22Rv1 (cell line): Measurements from ENCODE around the gene DCAF11.

Experiments used
- H3K27ac ChIP-seq: fragments of 450-650 bp; 2 replicates; pipeline ENCODE4 v1.5.1; 2017
- ZFX ChIP-seq: fragments of 450-650 bp; IDR thresholded peaks from 2 replicates; pipeline ENCODE4 v1.6.1; 2017; ENCODE audit warnings: antibody characterized with exemption, borderline replicate concordance
- TF ChIP-seq, protein P1 (sequence below): fragments of 450-650 bp; IDR thresholded peaks from 2 replicates; pipeline ENCODE4 v1.5.1; 2017; ENCODE audit warnings: mild to moderate bottlenecking

Gene DCAF11

DNA sequence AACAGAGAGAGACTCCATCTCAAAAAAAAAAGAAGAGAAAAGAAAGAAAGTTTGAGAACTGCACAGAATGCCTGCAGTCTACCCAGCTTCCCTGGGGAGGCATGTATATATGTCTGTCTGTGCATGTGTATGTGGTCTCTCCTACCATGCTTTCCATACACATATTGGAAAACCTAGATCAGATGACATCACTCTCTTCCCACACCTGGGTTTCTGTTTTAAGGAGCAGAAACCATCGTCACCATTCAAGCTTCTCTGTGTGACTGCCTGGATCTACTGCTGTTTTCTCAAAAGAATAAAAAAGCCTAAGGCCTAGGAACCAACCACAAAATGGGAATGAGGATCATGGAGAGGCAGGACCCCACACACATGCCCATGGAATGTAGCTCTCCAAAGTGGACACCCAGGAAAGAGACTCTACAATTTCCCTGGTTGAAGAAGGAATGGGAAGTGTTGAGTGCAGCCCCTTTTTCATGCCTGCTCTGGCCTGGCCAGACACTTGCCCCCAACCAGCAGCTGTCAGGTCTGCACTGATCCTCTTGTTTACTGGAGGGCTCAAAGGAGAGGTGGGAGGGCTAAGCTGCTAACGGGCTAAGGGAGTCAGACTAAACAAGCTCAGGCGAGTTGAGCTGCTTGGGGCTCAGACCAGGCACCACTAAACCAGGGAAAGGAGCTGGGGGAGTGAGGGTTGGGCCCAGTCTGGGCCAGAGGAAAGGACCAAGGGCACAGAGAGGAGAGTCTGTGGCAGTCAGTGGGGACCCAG lies 28.2 kb upstream of the DCAF11 start:
- no peak overlapping the region for H3K27ac ChIP-seq
- TF ChIP-seq ZFX: no peak
- TF ChIP-seq, protein P1, sequence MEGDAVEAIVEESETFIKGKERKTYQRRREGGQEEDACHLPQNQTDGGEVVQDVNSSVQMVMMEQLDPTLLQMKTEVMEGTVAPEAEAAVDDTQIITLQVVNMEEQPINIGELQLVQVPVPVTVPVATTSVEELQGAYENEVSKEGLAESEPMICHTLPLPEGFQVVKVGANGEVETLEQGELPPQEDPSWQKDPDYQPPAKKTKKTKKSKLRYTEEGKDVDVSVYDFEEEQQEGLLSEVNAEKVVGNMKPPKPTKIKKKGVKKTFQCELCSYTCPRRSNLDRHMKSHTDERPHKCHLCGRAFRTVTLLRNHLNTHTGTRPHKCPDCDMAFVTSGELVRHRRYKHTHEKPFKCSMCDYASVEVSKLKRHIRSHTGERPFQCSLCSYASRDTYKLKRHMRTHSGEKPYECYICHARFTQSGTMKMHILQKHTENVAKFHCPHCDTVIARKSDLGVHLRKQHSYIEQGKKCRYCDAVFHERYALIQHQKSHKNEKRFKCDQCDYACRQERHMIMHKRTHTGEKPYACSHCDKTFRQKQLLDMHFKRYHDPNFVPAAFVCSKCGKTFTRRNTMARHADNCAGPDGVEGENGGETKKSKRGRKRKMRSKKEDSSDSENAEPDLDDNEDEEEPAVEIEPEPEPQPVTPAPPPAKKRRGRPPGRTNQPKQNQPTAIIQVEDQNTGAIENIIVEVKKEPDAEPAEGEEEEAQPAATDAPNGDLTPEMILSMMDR: no peak

DNA sequence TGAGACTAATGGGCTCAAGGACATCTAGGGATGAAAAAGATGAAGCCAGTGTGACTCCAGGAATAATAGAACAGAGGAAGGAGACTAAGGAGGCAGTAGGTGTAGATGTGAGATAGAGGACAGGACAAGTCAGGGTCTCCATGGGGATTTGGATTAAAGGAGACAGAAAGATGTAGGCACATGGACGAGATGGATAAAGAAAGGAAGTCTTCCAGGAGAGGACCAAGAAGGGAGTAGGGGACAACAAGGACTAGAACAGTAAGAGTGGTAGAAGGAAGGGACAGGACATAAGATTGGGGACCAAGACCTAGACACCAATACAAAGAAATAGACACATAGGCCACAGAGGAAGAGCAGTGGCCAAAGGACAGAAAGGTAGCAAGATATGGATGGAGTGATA lies 27.6 kb upstream of the DCAF11 start:
- TF ChIP-seq, protein P1: no peak
- no peak for TF ChIP-seq ZFX

DNA sequence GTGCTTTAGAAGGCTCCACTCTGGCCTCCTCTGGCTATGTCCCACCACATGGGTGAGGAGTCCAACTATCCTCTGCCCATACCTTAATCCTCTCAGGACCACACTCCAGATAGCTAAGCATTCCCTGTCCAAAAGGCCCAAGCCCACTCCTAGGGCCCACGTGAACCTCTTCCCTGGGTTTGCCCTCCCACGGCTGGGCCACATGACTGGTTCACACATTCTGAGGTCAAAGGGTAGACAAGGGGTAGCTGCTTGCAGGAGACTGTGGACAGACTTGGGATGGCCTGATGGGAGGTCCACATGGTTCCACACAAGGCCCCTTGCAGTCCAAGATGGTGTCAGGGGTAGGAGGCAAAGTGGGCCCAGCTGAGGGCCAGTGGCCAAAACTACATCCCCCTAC lies 26.5 kb upstream of the DCAF11 start:
- no peak overlapping the region for H3K27ac ChIP-seq
- TF ChIP-seq, protein P1: no peak
- no peak for TF ChIP-seq ZFX

More for the DNA sequence above, 27.6 kb upstream of the DCAF11 start:
- no peak overlapping the region for H3K27ac ChIP-seq

DNA sequence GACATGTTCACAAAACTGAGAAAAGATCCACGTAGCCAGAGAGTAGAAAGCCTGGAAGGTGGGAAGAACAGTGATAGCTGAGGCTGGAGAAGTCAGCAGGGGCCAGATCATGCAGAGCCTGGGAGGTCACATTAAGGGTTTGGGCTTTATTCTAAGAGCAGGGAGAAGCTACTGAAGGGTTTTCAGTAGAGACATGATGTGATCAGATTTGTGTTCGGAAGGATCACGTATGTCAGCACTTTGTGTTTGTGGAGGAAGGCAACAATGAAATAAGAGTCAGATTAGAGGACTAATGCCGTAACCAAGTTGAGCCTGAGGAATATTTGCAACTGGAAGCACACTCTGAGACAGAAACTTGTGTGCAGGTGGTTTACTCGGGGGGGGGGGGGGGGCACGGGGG lies 24.7 kb upstream of the DCAF11 start:
- TF ChIP-seq ZFX: no peak
- TF ChIP-seq, protein P1: no peak
- H3K27ac ChIP-seq: no peak overlapping the region

DNA sequence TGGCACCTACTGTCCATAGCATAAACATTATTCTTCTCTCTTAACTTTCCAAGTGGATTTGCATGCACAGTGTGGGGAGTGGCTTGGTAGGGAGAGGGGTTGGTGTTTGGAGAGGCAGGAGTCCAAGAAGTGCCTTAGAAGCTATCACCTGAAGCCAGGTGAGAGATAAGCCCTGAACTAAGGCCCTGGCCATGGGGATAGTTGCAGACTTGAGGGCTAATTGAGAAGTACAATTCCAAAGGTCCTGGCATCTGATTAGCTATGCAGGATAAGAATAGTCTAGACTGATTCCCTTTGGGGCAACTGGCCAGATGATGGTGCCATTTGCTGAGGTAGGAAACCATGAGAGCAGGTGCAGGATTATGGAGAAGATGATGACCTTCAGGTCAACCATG lies 22.5 kb upstream of the DCAF11 start:
- peak overlapping the region; percentile 85; the same call in 1 of the 2 replicates for H3K27ac ChIP-seq
- TF ChIP-seq, protein P1: no peak
- no peak for TF ChIP-seq ZFX

DNA sequence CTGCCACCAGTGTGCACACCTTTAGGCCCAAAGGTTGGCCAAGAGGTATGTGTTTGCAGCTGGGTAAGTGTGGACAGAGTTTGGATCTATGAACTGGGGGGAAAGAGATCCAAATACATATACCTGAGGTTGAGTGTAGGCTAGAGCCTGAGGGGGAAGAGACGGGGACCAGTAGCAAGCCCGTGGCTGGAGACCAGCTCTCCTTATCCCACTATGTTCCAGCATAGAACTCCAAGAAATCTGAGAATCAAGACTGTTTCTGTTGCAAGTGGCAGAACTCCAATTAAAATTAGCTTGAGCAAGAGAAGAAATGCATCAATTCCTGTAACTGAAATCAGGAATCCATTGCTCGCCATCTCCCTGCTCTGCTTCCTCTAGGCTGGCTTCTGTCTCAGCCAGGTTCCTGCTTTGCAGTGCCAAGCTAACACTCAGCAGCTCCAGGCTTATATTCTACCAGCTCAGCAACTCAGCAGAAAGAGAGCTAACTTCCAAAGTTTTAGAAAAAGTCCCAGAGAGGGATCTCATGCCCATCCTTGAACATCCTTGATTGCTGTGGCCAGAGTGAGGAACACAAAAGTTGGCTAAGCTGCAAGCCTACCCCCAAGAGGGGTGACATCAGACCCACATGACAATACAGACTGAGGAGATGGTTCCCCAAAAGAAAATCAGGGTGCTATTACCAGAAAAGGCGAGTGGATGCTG lies 21.9 kb upstream of the DCAF11 start:
- TF ChIP-seq ZFX: no peak
- TF ChIP-seq, protein P1: no peak
- peak overlapping the region; percentile 85 for H3K27ac ChIP-seq

DNA sequence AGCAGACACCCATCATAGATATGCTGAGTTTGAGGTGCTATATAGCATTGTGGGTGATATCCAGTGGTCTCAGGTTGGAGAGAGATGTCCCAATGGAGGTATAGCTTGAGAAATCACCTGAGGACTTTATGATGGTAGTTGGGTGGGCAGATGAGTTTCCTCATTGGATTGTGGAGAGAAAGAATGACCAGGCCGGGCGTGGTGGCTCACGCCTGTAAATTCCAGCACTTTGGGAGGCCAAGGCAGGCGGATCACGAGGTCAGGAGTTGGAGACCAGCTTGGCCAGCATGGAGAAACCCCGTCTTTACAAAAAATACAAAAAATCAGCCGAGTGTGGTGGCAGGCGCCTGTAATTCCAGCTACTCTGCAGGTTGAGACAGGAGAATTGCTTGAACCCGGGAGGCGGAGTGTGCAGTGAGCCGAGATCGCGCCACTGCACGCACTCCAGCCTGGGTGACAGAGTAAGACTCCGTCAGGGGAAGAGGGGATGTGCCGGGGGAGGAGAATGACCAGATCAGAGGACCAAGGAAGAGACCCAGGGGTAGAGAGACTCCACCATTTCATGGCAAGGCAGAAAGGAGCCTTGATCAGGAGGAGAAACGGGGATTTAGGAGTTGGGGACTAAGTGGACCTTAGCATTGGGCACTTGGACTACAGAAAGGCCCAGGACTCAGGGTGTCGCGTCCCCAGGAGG lies 21.2 kb upstream of the DCAF11 start:
- H3K27ac ChIP-seq: peak overlapping the region; percentile 85
- TF ChIP-seq, protein P1: no peak
- no peak for TF ChIP-seq ZFX
